ENCODE measurements around the gene PCYT2.

DNA sequence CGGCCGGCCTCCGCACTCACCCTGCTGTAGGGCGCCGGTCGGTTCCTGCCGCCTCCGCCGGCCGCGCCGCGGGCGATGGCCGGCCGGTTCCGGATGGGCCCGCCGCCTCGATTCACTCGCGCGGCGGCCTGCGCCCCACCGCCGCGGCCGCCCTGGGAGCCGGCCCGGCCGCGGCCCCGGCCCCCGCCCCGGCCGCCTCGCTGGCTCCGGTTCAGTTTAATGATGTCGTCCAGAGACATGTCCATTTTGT, 20.0 kb downstream of the PCYT2 start:
- TF ChIP-seq NR3C1 (CRISPR knock-in tag; conservative IDR thresholded peaks at IDR 0.05; ENCODE audit: low read depth): no peak
- TF ChIP-seq IRF1 (CRISPR knock-in tag; IDR thresholded peaks at IDR 0.05): no peak
